Right lobe of liver (tissue), 4 donors: ENCODE results near the gene B3GAT2.
"Not testable (repeated sequence)": the region's sequence is repeated elsewhere in the genome, so short reads cannot be mapped to it uniquely, and the experiment has no call there.

Experiments used
- POLR2A ChIP-seq: fragments of 450-650 bp; IDR thresholded peaks from one replicate; pipeline ENCODE4 v1.6.1; 2017; ENCODE audit warnings: antibody characterized with exemption, mild to moderate bottlenecking
- TF ChIP-seq, protein P1 (sequence below), 4 donors: fragments of 200-600 bp in 3 of 4; fragments of 450-650 bp in 1 of 4; IDR thresholded peaks; one replicate each; pipeline versions ENCODE4 v1.5.1 to v1.8.0; 2016 to 2022; ENCODE audit warnings: antibody characterized with exemption in 4 of 4, mild to moderate bottlenecking in 2 of 4
- donor health status: DM: no; HTN: no; CAD: no.
- donor health status: DM: no; HTN: no; CAD: no.
- donor health status: DM: no; HTN: yes; CAD: no.

DNA sequence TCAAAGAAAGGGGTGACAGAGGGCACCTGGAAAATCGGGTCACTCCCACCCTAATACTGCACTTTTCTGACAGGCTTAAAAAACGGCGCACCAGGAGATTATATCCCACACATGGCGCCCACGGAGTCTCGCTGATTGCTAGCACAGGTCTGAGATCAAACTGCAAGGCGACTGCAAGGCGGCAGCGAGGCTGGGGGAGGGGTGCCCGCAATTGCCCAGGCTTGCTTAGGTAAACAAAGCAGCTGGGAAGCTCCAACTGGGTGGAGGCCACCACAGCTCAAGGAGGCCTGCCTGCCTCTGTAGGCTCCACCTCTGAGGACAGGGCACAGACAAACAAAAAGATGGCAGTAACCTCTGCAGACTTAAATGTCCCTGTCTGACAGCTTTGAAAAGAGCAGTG, 12.5 kb downstream of the B3GAT2 start:
- not testable (repeated sequence) for TF ChIP-seq POLR2A
- TF ChIP-seq, protein P1, sequence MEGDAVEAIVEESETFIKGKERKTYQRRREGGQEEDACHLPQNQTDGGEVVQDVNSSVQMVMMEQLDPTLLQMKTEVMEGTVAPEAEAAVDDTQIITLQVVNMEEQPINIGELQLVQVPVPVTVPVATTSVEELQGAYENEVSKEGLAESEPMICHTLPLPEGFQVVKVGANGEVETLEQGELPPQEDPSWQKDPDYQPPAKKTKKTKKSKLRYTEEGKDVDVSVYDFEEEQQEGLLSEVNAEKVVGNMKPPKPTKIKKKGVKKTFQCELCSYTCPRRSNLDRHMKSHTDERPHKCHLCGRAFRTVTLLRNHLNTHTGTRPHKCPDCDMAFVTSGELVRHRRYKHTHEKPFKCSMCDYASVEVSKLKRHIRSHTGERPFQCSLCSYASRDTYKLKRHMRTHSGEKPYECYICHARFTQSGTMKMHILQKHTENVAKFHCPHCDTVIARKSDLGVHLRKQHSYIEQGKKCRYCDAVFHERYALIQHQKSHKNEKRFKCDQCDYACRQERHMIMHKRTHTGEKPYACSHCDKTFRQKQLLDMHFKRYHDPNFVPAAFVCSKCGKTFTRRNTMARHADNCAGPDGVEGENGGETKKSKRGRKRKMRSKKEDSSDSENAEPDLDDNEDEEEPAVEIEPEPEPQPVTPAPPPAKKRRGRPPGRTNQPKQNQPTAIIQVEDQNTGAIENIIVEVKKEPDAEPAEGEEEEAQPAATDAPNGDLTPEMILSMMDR (IDR thresholded peaks at IDR 0.05): not testable (repeated sequence)
